Activated CD4-positive, alpha-beta T cell treated with anti-CD3 and anti-CD28 coated beads, Interleukin-2, amount 10 ng/mL, durations not matched to agents 7 days and 5 days (primary cell): ENCODE results near the gene CCDC196. TPM values are rescaled to one million over a fixed set of nuclear protein-coding genes. Genes with fewer than 3 reads are reported as not detected.
A peak's percentile ranks its signal among the peaks of the same experiment; 100 is the strongest.
"Not testable (repeated sequence)": the region's sequence is repeated elsewhere in the genome, so short reads cannot be mapped to it uniquely, and the experiment has no call there.

Source experiments
- CTCF ChIA-PET: fragments of 350-600 bp; sonication (Branson Sonifier 250); formaldehyde crosslinking; loops from one replicate; lab custom pipeline; 2021; ENCODE audit warnings: antibody characterized with exemption; lab: Charles Lee
- POLR2A ChIA-PET: fragments of 350-600 bp; sonication (Branson Sonifier 250); formaldehyde crosslinking; loops from one replicate; lab custom pipeline; 2021; ENCODE audit warnings: antibody characterized with exemption; lab: Charles Lee
- DNase-seq: peaks from one replicate; pipeline ENCODE4 v3.0.0-alpha.2; 2020
- H3K27ac Mint-ChIP-seq: one replicate; pipeline ENCODE4 v1.8.0; 2021; ENCODE audit warnings: mild to moderate bottlenecking, moderate library complexity, mixed read lengths
- H3K27me3 Mint-ChIP-seq: one replicate; pipeline ENCODE4 v1.8.0; 2021; ENCODE audit warnings: mixed read lengths
- H3K36me3 Mint-ChIP-seq: one replicate; pipeline ENCODE4 v1.8.0; 2021; ENCODE audit warnings: low read depth, mixed read lengths
- H3K4me1 Mint-ChIP-seq: one replicate; pipeline ENCODE4 v1.8.0; 2021; ENCODE audit warnings: mixed read lengths
- H3K4me3 Mint-ChIP-seq: one replicate; pipeline ENCODE4 v1.8.0; 2021; ENCODE audit warnings: mild to moderate bottlenecking, moderate library complexity, mixed read lengths
- H3K9me3 Mint-ChIP-seq: one replicate; pipeline ENCODE4 v1.8.0; 2021; ENCODE audit warnings: mixed read lengths
- total RNA-seq, 2 experiments: library from RNA; stranded (reverse); gene quantifications; one replicate each; pipeline ENCODE4 v1.2.3, GENCODE V29; 2021

CCDC196 gene
- total RNA-seq, 2 experiments from 2014 or later, result not detected

DNA sequence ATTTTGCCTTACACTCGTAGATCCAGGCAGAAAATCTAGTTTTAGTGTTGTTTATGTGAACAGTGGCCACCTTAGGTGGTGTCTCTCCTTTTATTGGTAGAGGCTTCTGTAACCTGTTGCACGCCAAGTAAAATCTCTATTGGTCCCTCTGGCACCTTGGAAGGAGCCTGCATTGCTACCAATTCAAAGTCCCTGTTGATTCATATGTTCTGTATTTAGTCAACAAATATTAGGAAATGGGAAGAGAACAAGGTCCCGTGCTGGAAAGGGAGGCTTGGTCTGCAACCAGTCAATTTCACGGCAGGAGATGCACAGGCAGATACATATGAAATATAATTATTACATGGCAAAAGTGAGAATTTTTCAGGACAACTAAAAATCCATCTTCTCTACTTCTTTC lies 15.4 kb downstream of the CCDC196 start:
- no peaks in the 10 kb centered on the region for H3K27me3 Mint-ChIP-seq
- ChIA-PET POLR2A (no interaction called here), CTCF (interaction anchor here (0.7 to 2.0 kb wide), 2 partner anchors 11 to 13 kb away, joined by 4 to 5 read pairs; no protein-coding TSS in a partner anchor)
- DNase-seq, result no peak
- H3K36me3 Mint-ChIP-seq, result no peaks in the 10 kb centered on the region
- H3K27ac Mint-ChIP-seq, result no peak overlapping the region
- no peak overlapping the region for H3K4me3 Mint-ChIP-seq
- peaks cover 20% of the 10 kb centered on the region for H3K4me1 Mint-ChIP-seq
- no peaks in the 10 kb centered on the region for H3K9me3 Mint-ChIP-seq

DNA sequence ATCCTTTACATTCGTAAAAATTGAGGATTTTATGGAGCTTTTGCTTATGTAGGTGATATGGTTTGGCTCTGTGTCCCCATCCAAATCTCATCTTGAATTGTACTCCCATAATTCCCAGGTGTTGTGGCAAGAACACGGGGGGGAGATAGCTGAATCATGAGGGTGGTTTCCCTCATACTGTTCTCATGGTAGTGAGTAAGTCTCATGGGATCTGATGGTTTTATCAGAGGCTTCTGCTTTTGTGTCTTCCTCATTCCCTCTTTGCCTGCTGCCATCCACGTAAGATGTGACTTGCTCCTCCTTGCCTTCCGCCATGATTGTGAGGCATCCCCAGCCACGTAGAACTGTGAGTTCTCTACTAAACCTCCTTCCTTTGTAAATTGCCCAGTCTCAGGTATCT lies 16.7 kb downstream of the CCDC196 start:
- POLR2A ChIA-PET, result interaction anchor here (0.6 kb wide), 1 partner anchor 249 kb away, joined by 3 read pairs; no protein-coding TSS in a partner anchor
- not testable (repeated sequence) for H3K9me3 Mint-ChIP-seq, H3K36me3 Mint-ChIP-seq, H3K4me3 Mint-ChIP-seq, DNase-seq, H3K27ac Mint-ChIP-seq, H3K27me3 Mint-ChIP-seq
- CTCF ChIA-PET, result interaction anchor here (2.0 kb wide), 1 partner anchor 12 kb away, joined by 5 read pairs; no protein-coding TSS in a partner anchor
- H3K4me1 Mint-ChIP-seq, result peaks cover 20% of the 10 kb centered on the region

DNA sequence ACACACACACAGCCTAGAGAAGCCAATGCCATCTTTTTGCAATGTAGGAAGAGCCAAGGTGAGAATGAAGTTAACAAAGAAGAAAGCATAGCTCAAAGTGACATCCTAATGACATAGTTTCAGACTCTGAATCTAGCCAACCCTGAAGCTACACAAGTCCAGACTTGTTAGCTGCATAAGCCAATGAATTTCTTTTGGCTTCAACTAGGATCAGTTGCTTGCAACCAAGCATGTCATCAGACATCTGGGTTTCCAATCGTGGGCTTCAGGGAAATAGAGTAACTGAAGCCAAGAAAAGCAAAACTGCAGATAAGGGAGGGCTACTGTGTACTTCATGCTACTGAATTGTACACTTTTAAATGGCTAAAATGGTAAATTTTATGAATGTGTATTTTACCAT lies 17.4 kb downstream of the CCDC196 start:
- H3K4me1 Mint-ChIP-seq, result peaks cover 18% of the 10 kb centered on the region
- no peak for DNase-seq
- no peaks in the 10 kb centered on the region for H3K27me3 Mint-ChIP-seq
- ChIA-PET CTCF (interaction anchor here (2.0 kb wide), 1 partner anchor 13 kb away, joined by 5 read pairs; no protein-coding TSS in a partner anchor), POLR2A (no interaction called here)
- H3K4me3 Mint-ChIP-seq, result no peak overlapping the region
- no peak overlapping the region for H3K27ac Mint-ChIP-seq
- H3K9me3 Mint-ChIP-seq, result no peaks in the 10 kb centered on the region
- peaks cover 1% of the 10 kb centered on the region for H3K36me3 Mint-ChIP-seq

DNA sequence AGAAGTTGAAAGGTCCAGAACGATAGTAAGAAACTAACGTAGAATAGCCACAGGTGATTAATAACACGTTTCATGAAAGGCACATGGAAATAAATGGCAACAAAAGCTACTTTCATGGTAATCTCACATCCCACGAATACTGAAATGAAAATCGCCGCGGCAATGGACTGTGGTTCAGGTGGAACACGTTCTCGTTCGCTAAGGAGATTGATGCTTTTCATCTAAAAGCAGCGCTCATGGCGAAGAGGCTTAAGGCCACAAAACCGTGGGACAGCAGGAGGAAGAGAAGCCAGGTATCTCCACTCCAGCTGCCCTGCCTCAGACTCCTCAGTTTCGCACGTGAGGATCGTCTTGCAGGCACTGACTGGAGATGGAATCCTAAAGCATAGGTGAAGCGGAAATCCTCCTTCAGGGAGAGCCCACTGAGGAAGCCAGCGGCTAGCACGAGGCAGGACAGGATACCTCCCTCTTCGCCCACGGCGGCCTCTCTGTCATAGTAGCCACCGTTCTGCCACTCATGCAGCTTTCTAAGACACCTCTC lies 21.1 kb downstream of the CCDC196 start:
- Mint-ChIP-seq H3K4me1 (peaks cover 39% of the 10 kb centered on the region), H3K27ac (peak overlapping the region; percentile 88), H3K27me3 (peaks cover 19% of the 10 kb centered on the region), H3K9me3 (no peaks in the 10 kb centered on the region), H3K36me3 (peaks cover 4% of the 10 kb centered on the region), H3K4me3 (peak overlapping the region; percentile 81)
- no peak for DNase-seq
- POLR2A ChIA-PET, result interaction anchor here (0.6 kb wide), 3 partner anchors 9 to 784 kb away, joined by 3 to 4 read pairs (median 3); no protein-coding TSS in a partner anchor
- CTCF ChIA-PET, result interaction anchor here (0.8 to 0.9 kb wide), 2 partner anchors 9 to 16 kb away, joined by 4 read pairs; no protein-coding TSS in a partner anchor

DNA sequence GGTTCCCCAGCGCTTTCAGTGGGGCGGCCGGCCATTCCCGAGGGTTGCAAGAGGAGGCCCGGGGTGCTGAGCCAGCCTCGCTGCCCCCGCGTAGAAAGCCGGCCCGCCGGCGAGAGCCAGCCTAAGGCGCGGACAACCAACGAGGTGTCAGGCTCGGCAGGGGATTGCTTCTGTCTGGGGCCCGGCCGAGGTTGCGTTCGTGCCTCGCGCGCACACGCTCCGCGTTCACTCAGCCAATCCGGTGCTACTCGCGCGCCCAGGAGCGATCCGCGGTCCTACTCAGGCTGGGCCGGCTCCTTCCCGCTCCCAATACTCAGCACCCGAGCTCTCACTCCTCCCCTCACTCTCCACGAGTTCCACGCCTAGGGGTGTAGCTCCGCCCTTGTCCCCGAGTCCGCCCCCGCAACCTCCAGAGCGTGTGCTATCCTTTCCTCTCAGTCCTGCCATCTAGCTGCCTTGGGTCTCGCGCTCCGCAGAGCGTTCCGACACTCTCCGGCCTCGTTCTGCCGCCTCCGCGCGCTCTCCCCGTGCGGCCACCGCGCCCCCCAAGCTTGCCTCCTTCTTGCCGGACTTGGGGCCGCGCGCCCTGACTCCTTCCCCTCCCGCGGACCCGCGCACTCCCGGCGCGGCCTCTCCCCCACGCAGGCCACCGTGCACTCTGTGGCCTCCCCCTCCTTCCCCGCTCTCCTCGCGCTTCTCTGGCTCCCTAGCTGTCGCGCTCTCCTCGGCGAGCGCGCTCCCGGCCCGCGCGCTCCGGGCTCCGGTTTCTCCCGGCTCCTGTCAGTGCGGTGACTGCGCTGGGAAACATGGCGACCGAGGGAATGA lies 21.8 kb downstream of the CCDC196 start, which contains the start of gene GPHN:
TSS of gene GPHN (plus strand) at position 426 of the 825 bp plus-strand sequence.
- H3K4me3 Mint-ChIP-seq, result peak within 1 kb of the TSS; percentile 81
- peak within 1 kb of the TSS; percentile 88 for H3K27ac Mint-ChIP-seq
- CTCF ChIA-PET, result interaction anchor here (0.8 to 0.9 kb wide), 2 partner anchors 10 to 16 kb away, joined by 4 read pairs; no protein-coding TSS in a partner anchor
- peaks cover 4% of the 10 kb centered on the region for H3K36me3 Mint-ChIP-seq
- DNase-seq, result peak; percentile 93
- H3K9me3 Mint-ChIP-seq, result no peaks in the 10 kb centered on the region
- POLR2A ChIA-PET, result interaction anchor here (0.5 to 0.6 kb wide), 4 partner anchors 9 to 1029 kb away, joined by 3 to 4 read pairs (median 4); no protein-coding TSS in a partner anchor
- peaks cover 19% of the 10 kb centered on the region for H3K27me3 Mint-ChIP-seq
- H3K4me1 Mint-ChIP-seq, result peaks cover 42% of the 10 kb centered on the region

DNA sequence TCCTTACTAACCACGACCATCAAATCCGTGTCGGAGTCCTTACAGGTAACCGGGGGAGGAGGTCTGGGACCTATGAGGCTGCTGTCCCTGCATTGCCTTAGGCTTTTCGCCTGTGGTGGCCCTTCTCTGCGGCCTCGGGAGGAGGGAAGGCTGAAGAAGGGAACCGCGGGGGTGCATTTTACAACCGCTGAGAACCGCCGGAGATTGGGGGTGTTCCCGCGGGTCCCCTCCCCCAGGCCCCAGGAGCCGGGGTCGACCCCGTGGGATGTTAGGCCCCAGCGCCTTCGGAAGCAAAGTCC lies 22.3 kb downstream of the CCDC196 start:
- Mint-ChIP-seq H3K27ac (peak overlapping the region; percentile 88), H3K27me3 (peaks cover 19% of the 10 kb centered on the region), H3K36me3 (peaks cover 4% of the 10 kb centered on the region), H3K9me3 (no peaks in the 10 kb centered on the region), H3K4me3 (peak overlapping the region; percentile 81), H3K4me1 (peaks cover 45% of the 10 kb centered on the region)
- ChIA-PET POLR2A (interaction anchor here (0.5 kb wide), 1 partner anchor 1029 kb away, joined by 3 read pairs; no protein-coding TSS in a partner anchor), CTCF (no interaction called here)
- no peak for DNase-seq

DNA sequence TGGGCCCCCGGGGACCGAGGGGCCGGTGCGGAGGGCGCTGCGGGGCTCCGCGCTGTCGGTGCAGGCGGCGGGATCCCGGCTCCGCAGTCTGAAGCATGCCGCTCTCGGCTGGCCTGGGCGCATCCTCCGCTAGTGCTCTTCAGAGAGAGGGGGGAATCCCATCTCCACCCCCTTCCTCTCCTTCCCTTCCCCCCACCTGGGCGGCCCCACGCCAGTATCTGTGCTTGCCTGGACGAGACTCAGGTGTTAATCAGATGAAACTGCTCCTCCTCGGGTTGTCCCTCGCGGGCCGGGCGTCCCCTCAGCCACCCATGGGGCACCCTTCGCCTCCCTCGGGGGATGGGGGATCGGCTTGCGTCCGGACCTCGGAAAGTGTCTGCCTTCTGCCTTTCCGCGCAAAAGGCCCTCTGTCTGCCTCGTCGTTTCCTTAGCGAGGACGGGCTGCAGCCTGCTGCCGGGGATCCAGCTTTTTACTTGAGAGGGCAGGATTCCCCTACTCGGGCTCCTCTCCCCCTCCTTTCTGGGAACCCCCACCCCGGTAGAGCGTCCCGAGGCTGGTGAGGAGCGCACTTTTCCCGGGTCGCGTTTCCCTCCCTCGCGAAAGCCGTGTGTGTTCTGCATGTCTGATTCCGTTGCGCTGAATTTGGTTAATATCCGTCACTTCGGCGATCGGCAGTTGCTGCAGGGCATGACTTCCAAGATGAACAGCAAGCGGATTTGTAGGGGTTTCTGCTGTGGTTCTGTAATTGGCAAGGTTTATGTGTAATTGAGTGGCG lies 22.9 kb downstream of the CCDC196 start:
- POLR2A ChIA-PET, result no interaction called here

DNA sequence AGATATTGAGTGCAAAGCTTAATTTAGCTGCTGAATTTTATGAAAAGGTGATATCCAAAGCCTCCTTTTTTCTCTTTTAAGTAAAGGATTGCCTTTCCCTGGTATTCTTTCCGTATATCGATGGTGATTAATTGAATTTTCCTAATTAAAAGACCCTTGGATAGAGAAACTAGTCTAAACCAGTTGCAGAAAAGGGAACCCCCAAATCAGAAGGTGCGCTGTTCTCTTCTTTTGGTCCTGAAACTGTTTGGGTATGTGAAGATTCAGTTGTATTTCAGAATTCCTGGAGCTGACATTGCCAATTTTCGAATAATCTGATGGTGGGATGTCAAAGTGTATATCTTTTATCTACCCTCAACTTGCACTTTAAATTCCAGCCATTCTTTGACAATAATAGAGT lies 23.7 kb downstream of the CCDC196 start:
- Mint-ChIP-seq H3K36me3 (peaks cover 4% of the 10 kb centered on the region), H3K4me1 (peaks cover 45% of the 10 kb centered on the region), H3K9me3 (no peaks in the 10 kb centered on the region), H3K27me3 (peaks cover 22% of the 10 kb centered on the region), H3K27ac (no peak overlapping the region), H3K4me3 (peak overlapping the region; percentile 77)
- ChIA-PET POLR2A (no interaction called here), CTCF (interaction anchor here (0.6 kb wide), 1 partner anchor 633 kb away, joined by 3 read pairs; no protein-coding TSS in a partner anchor)
- DNase-seq, result no peak

More for the DNA sequence above, 22.9 kb downstream of the CCDC196 start:
- peak overlapping the region; percentile 71 for H3K27ac Mint-ChIP-seq
- CTCF ChIA-PET, result no interaction called here
- DNase-seq, result peak; percentile 43
- H3K9me3 Mint-ChIP-seq, result no peaks in the 10 kb centered on the region
- peaks cover 45% of the 10 kb centered on the region for H3K4me1 Mint-ChIP-seq
- H3K36me3 Mint-ChIP-seq, result peaks cover 4% of the 10 kb centered on the region
- H3K27me3 Mint-ChIP-seq, result peaks cover 19% of the 10 kb centered on the region
- peak overlapping the region; percentile 77 for H3K4me3 Mint-ChIP-seq

DNA sequence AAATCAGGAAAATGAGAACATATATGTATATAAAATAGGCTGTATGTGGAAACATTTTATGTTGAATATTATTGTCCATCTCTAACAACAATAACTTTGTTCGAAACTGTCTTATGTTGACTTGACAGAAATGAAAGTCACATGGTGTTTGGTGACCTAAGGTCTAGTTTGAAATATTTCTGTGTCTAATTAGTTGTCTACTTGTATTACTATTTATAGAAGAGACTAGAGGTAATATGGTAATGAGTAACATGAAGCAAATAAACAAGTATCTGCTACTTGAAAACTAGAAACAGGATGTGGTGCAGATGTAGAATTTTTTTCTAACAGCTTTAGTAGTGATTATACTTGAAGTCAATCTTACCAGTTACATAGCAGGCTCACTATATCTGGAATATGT lies 25.7 kb downstream of the CCDC196 start:
- ChIA-PET POLR2A (no interaction called here), CTCF (no interaction called here)
- H3K36me3 Mint-ChIP-seq, result peaks cover 4% of the 10 kb centered on the region
- no peak for DNase-seq
- H3K4me3 Mint-ChIP-seq, result no peak overlapping the region
- H3K27me3 Mint-ChIP-seq, result peaks cover 22% of the 10 kb centered on the region
- H3K27ac Mint-ChIP-seq, result no peak overlapping the region
- H3K9me3 Mint-ChIP-seq, result no peaks in the 10 kb centered on the region
- H3K4me1 Mint-ChIP-seq, result peaks cover 34% of the 10 kb centered on the region

DNA sequence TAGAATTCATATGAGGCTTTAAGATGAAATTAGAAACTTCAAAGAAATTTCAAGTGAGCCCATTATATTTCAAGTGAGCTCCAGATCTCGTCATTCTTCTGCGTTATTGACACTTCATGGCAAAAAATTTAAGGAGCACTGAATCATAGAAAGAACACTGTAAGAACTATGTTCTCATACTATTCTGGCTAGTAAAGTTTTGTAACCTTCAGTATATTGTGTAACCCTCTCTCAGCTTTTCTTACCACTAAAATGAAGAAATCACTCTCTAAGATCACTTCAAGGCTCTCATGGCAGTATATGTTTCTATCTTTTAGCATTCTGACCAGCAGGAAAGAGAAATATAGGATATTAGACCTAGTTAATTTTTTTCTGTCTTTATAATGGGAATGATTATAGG lies 28.0 kb downstream of the CCDC196 start:
- ChIA-PET CTCF (no interaction called here), POLR2A (no interaction called here)
- peaks cover 2% of the 10 kb centered on the region for H3K36me3 Mint-ChIP-seq
- H3K9me3 Mint-ChIP-seq, result no peaks in the 10 kb centered on the region
- no peak overlapping the region for H3K27ac Mint-ChIP-seq
- H3K27me3 Mint-ChIP-seq, result peaks cover 21% of the 10 kb centered on the region
- H3K4me1 Mint-ChIP-seq, result peaks cover 28% of the 10 kb centered on the region
- DNase-seq, result no peak
- no peak overlapping the region for H3K4me3 Mint-ChIP-seq

DNA sequence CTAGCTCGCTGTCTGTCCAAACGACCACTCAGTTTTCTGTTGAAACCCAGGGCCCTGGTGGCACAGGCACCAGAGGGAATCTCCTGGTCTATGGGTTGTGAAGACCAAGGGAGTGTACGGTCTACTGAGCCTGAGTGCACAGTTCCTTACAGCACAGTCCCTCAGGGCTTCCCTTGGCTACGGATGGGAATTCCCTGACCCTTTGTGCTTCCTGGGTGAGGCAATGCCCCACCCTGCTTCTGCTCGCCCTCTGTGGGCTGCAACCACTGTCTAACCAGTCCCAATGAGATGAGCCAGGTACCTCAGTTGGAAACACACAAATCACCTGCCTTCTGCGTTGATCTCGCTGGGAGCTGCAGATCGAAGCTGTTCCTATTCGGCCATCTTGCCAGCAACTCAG lies 44.4 kb downstream of the CCDC196 start:
- no peak for DNase-seq
- Mint-ChIP-seq H3K36me3 (no peaks in the 10 kb centered on the region), H3K4me3 (no peak overlapping the region), H3K9me3 (peaks cover 11% of the 10 kb centered on the region), H3K27ac (no peak overlapping the region), H3K4me1 (no peaks in the 10 kb centered on the region), H3K27me3 (no peaks in the 10 kb centered on the region)
- CTCF ChIA-PET, result interaction anchor here (1.3 kb wide), 1 partner anchor 12 kb away, joined by 4 read pairs; no protein-coding TSS in a partner anchor
- POLR2A ChIA-PET, result no interaction called here

DNA sequence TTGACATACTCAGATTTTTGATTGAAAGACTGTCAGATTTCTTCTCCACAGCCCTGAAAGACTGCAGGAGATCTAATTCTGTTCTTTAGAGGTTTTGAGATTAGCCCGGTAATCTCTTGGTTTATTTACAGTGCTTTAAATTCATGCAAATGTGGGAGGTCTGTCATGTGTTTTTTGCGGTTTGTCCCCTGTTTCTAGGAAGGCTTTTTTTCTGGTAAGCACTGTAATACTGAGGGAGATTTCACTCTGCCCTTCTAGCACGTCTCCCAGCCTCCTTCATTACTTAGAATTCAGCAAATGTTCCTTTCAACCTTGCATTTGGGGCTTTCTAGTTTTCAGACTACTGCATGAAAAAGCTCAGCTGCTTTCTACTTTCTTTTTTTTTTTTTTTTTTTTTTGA lies 52.9 kb downstream of the CCDC196 start:
- no peaks in the 10 kb centered on the region for H3K27me3 Mint-ChIP-seq
- H3K27ac Mint-ChIP-seq, result no peak overlapping the region
- ChIA-PET CTCF (no interaction called here), POLR2A (no interaction called here)
- peaks cover 12% of the 10 kb centered on the region for H3K4me1 Mint-ChIP-seq
- DNase-seq, result peak; percentile 9
- H3K9me3 Mint-ChIP-seq, result no peaks in the 10 kb centered on the region
- no peak overlapping the region for H3K4me3 Mint-ChIP-seq
- no peaks in the 10 kb centered on the region for H3K36me3 Mint-ChIP-seq
